Left lung (tissue), 10 donors: ENCODE measurements around the gene TGFBR3L. TPM values are rescaled to one million over a fixed set of nuclear protein-coding genes. Genes with fewer than 3 reads are reported as not detected.
"Not testable (repeated sequence)": the region's sequence is repeated elsewhere in the genome, so short reads cannot be mapped to it uniquely, and the experiment has no call there.

Experiments
- ATAC-seq: fragments of 200-7000 bp; cut with Tn5 transposase; one replicate; pipeline ENCODE4 v1.9.1; 2020; ENCODE audit warnings: moderate library complexity
- DNase-seq, 4 donors: peaks; one replicate each; pipeline ENCODE4 v3.0.0-alpha.2; 2013 to 2020
- H3K27ac ChIP-seq, 2 donors: fragments of 200-600 bp; sonication (generic) in 1 of 2; one replicate each; pipeline versions ENCODE4 v1.5.0 to v1.8.0; 2020 to 2021
- H3K27me3 ChIP-seq, 2 donors: fragments of 200-600 bp; sonication (generic) in 1 of 2; one replicate each; pipeline versions ENCODE4 v1.5.0 to v1.8.0; 2020 to 2021
- H3K36me3 ChIP-seq, 2 donors: fragments of 200-600 bp; sonication (generic) in 1 of 2; one replicate each; pipeline versions ENCODE4 v1.5.0 to v1.8.0; 2020 to 2021
- H3K4me1 ChIP-seq, 2 donors: fragments of 200-600 bp; one replicate each; pipeline ENCODE4 v1.8.0; 2021
- H3K4me3 ChIP-seq, 2 donors: fragments of 200-600 bp; sonication (generic) in 1 of 2; one replicate each; pipeline versions ENCODE4 v1.5.0 to v1.8.0; 2020 to 2021; ENCODE audit warnings: mild to moderate bottlenecking in 1 of 2
- H3K9me3 ChIP-seq, 2 donors: fragments of 200-600 bp; sonication (generic) in 1 of 2; one replicate each; pipeline versions ENCODE4 v1.5.0 to v1.8.0; 2020 to 2021
- CTCF ChIP-seq, 2 donors: fragments of 200-600 bp; sonication (generic) in 1 of 2; IDR thresholded peaks; one replicate each; pipeline versions ENCODE4 v1.5.0 to v1.8.0; 2021; ENCODE audit warnings: antibody characterized with exemption in 2 of 2
- intact Hi-C, 2 donors: fragments of 100-400 bp; cut with DNase I; formaldehyde crosslinking; loops; one replicate each; pipeline versions ENCODE4 v1.11.2 to v1.14.2; 2022
- polyA plus RNA-seq, 6 donors: library from polyadenylated mRNA; unstranded; fragments of 120-200 nt; gene quantifications; one replicate each; pipeline ENCODE4 v1.2.1, GENCODE V29; 2013; ENCODE audit not compliant: insufficient read length in 6 of 6
- total RNA-seq, 2 donors: library from RNA; stranded (reverse); fragmentation: NEBNext Ultra II Directional; extraction: Animal tissue kit (Norgen Biotek cat#: 25700); gene quantifications; one replicate each; pipeline ENCODE4 v1.2.1, GENCODE V29; 2021
- donor health status: DM: no; HTN: yes; CAD: no.
- donor health status: DM: no; HTN: no; CAD: no.

The TGFBR3L gene
- total and polyA plus RNA-seq, 8 donors, result 0.11 to 0.55 (median 0.24) TPM; not detected in 2

- peaks cover 0 to 48% of the 10 kb centered on the region in 2 donors for H3K27me3 ChIP-seq
- intact Hi-C loops, result no loop called here
- TF ChIP-seq CTCF (IDR thresholded peaks at IDR 0.05), result no peak
- H3K9me3 ChIP-seq, result no peaks in the 10 kb centered on the region
- peaks cover 0 to 9% of the 10 kb centered on the region in 2 donors for H3K4me1 ChIP-seq
- H3K36me3 ChIP-seq, result no peaks in the 10 kb centered on the region
- peak; percentile 99 for ATAC-seq
- H3K27ac ChIP-seq, result no peak within 1 kb of the TSS
- DNase-seq, result peak in 3 of 4 donors; percentile 41 to 94 (median 68)
- peak within 1 kb of the TSS; percentile 42 to 43 for H3K4me3 ChIP-seq
Measured at GRCh38 chr19:7888145-7888825, 26.3 kb upstream of the TGFBR3L start, which contains the start of gene LRRC8E. LRRC8E (plus strand) TSS chr19:7888510; CDS start chr19:7895604, 7,094 bp downstream.

- DNase-seq, result no peak
- no peaks in the 10 kb centered on the region for H3K9me3 ChIP-seq
- no peak overlapping the region for H3K27ac ChIP-seq
- H3K4me3 ChIP-seq, result peak overlapping the region; percentile 42 to 43
- intact Hi-C loops, result no loop called here
- TF ChIP-seq CTCF (IDR thresholded peaks at IDR 0.05), result no peak
- ATAC-seq, result peak; percentile 5
- peaks cover 0 to 53% of the 10 kb centered on the region in 2 donors for H3K27me3 ChIP-seq
- no peaks in the 10 kb centered on the region for H3K36me3 ChIP-seq
- peaks cover 0 to 9% of the 10 kb centered on the region in 2 donors for H3K4me1 ChIP-seq
Measured at GRCh38 chr19:7888826-7889217, 25.8 kb upstream of the TGFBR3L start.

GRCh38 chr19:7893362-7894101, 21.1 kb upstream of the TGFBR3L start:
- intact Hi-C loops, ATAC-seq, H3K27ac ChIP-seq: not testable (repeated sequence)

GRCh38 chr19:7894612-7895309, 19.9 kb upstream of the TGFBR3L start:
- no peak for TF ChIP-seq CTCF (IDR thresholded peaks at IDR 0.05)
- H3K9me3 ChIP-seq, result no peaks in the 10 kb centered on the region
- intact Hi-C loops, result no loop called here
- peak in 3 of 4 donors; percentile 59 to 82 (median 79) for DNase-seq
- peak; percentile 89 for ATAC-seq
- H3K36me3 ChIP-seq, result no peaks in the 10 kb centered on the region
- H3K4me3 ChIP-seq, result no peak overlapping the region
- H3K27ac ChIP-seq, result no peak overlapping the region
- H3K4me1 ChIP-seq, result no peaks in the 10 kb centered on the region
- H3K27me3 ChIP-seq, result peaks cover 0 to 37% of the 10 kb centered on the region in 2 donors

More at GRCh38 chr19:7893362-7894101, 21.1 kb upstream of the TGFBR3L start:
- DNase-seq, H3K4me3 ChIP-seq, H3K4me1 ChIP-seq, H3K9me3 ChIP-seq, H3K36me3 ChIP-seq: not testable (repeated sequence)
- H3K27me3 ChIP-seq, result peaks cover 0 to 47% of the 10 kb centered on the region in 2 donors

- Histone ChIP-seq H3K27me3 (peaks cover 0 to 34% of the 10 kb centered on the region in 2 donors), H3K36me3 (no peaks in the 10 kb centered on the region), H3K4me1 (no peaks in the 10 kb centered on the region), H3K4me3 (no peak overlapping the region), H3K9me3 (no peaks in the 10 kb centered on the region), H3K27ac (no peak overlapping the region)
- ATAC-seq (no peak), DNase-seq (no peak)
- no peak for TF ChIP-seq CTCF (IDR thresholded peaks at IDR 0.05)
- intact Hi-C loops, result no loop called here
Measured at GRCh38 chr19:7895565-7895964, 19.1 kb upstream of the TGFBR3L start.
